Ascending aorta (tissue), 2 donors: Measurements from ENCODE around the gene RAD51C. TPM values are rescaled to one million over a fixed set of nuclear protein-coding genes. Genes with fewer than 3 reads are reported as not detected.

ENCODE experiments used
- DNase-seq, 2 donors: peaks; one replicate each; pipeline ENCODE4 v3.0.0-alpha.2; 2019; ENCODE audit warnings: low spot score in 2 of 2
- H3K27ac ChIP-seq, 2 donors: fragments of 200-600 bp; sonication (generic); one replicate each; pipeline ENCODE4 v1.5.1; 2016 to 2017; ENCODE audit warnings: mild to moderate bottlenecking in 1 of 2
- H3K27me3 ChIP-seq: fragments of 200-600 bp; sonication (generic); one replicate; pipeline ENCODE4 v1.5.1; 2017
- H3K36me3 ChIP-seq, 2 donors: fragments of 200-600 bp; sonication (generic); one replicate each; pipeline ENCODE4 v1.5.1; 2016
- H3K4me1 ChIP-seq, 2 donors: fragments of 200-600 bp; sonication (generic); one replicate each; pipeline ENCODE4 v1.5.1; 2016 to 2017; ENCODE audit warnings: mild to moderate bottlenecking in 1 of 2
- H3K4me3 ChIP-seq, 2 donors: fragments of 200-600 bp; sonication (generic); one replicate each; pipeline ENCODE4 v1.5.1; 2016 to 2017; ENCODE audit warnings: mild to moderate bottlenecking in 1 of 2
- H3K9me3 ChIP-seq, 2 donors: fragments of 200-600 bp; sonication (generic); one replicate each; pipeline ENCODE4 v1.5.1; 2016
- intact Hi-C: fragments of 100-400 bp; cut with DNase I; formaldehyde crosslinking; loops from one replicate; pipeline ENCODE4 v1.15.1; 2023
- total RNA-seq: library from RNA; depleted of rRNA; stranded (reverse); fragments of >200 nt; gene quantifications from one replicate; pipeline ENCODE4 v1.1.0, GENCODE V29; 2016
- TF ChIP-seq, protein P1 (sequence below), 3 experiments: fragments of 200-600 bp in 2 of 3; fragments of 450-650 bp in 1 of 3; sonication (generic) in 2 of 3; IDR thresholded peaks; one replicate each; pipeline ENCODE4 v1.5.1; 2016 to 2019; ENCODE audit warnings: antibody characterized with exemption in 3 of 3, mild to moderate bottlenecking in 1 of 3, moderate library complexity in 1 of 3

RAD51C gene
- total RNA-seq, 1 donor from 2014 or later: 6.8 TPM

DNA sequence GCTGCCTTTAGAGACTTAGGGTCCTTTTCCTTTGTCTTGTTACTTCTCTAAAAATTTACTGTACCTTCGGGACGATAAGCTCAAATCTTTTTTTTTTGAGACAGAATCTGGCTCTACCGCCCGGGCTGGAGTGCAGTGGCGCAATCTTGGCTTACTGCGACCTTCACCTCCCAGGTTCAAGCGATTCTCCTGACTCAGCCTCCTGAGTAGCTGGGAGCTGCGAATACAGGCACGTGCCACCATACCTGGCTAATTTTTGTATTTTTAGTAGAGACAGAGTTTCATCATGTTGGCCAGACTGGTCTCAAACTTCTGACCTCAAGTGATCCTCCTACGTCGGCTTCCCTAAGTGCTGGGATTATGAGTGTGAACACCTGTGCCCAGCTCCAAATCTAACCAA lies 7.4 kb downstream of the RAD51C start:
- H3K36me3 ChIP-seq: peaks cover 7 to 27% of the 10 kb centered on the region in 2 donors
- TF ChIP-seq, protein P1, sequence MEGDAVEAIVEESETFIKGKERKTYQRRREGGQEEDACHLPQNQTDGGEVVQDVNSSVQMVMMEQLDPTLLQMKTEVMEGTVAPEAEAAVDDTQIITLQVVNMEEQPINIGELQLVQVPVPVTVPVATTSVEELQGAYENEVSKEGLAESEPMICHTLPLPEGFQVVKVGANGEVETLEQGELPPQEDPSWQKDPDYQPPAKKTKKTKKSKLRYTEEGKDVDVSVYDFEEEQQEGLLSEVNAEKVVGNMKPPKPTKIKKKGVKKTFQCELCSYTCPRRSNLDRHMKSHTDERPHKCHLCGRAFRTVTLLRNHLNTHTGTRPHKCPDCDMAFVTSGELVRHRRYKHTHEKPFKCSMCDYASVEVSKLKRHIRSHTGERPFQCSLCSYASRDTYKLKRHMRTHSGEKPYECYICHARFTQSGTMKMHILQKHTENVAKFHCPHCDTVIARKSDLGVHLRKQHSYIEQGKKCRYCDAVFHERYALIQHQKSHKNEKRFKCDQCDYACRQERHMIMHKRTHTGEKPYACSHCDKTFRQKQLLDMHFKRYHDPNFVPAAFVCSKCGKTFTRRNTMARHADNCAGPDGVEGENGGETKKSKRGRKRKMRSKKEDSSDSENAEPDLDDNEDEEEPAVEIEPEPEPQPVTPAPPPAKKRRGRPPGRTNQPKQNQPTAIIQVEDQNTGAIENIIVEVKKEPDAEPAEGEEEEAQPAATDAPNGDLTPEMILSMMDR (IDR thresholded peaks at IDR 0.05): no peak
- H3K4me1 ChIP-seq: no peaks in the 10 kb centered on the region
- no peak overlapping the region for H3K27ac ChIP-seq
- intact Hi-C loops: no loop called here
- H3K9me3 ChIP-seq: no peaks in the 10 kb centered on the region
- DNase-seq: no peak
- H3K4me3 ChIP-seq: no peak overlapping the region
- no peaks in the 10 kb centered on the region for H3K27me3 ChIP-seq

DNA sequence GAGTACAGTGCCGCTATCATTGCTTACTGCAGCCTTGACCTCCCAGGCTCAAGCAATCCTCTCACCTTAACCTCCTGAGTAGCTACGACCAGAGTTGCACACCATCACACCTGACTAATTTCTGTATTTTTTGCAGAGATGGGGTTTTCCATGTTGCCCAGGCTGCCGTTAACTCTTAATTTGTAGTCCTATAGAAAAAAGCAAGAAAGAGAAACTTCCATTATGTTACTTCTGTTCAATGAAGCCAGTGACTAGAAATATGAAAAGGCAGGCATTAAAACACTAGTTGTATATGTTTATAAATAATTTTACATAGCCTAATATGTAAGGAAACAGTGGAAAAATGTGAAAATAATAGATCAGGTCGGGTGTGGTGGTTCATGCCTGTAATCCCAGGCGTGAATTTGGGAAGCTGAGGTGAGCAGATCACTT lies 9.7 kb downstream of the RAD51C start:
- Histone ChIP-seq H3K4me3 (no peak overlapping the region), H3K36me3 (peaks cover 7 to 35% of the 10 kb centered on the region in 2 donors)
- intact Hi-C loops: no loop called here

DNA sequence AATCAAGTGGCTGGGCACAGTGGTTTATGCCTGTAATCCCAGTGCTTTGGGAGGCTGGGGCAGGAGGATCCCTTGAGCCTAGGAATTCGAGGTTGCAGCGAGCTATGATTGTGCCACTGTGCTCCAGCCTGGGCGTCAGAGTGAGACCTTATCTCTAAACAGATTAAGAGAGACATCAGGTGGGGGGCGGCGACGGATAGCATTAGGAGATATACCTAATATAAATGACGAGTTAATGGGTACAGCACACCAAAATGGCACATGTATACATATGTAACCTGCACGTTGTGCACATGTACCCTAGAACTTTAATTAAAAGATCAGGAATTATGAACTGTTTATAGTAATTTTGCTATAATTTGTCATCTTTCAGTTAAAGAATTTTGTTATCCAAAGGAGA lies 10.3 kb downstream of the RAD51C start:
- intact Hi-C loops: no loop called here
- no peaks in the 10 kb centered on the region for H3K27me3 ChIP-seq
- H3K36me3 ChIP-seq: peaks cover 7 to 35% of the 10 kb centered on the region in 2 donors
- H3K27ac ChIP-seq: no peak overlapping the region
- TF ChIP-seq, protein P1 (IDR thresholded peaks at IDR 0.05): no peak
- no peaks in the 10 kb centered on the region for H3K4me1 ChIP-seq
- no peak overlapping the region for H3K4me3 ChIP-seq
- no peaks in the 10 kb centered on the region for H3K9me3 ChIP-seq
- DNase-seq: no peak

More for the DNA sequence above, 9.7 kb downstream of the RAD51C start:
- TF ChIP-seq, protein P1 (IDR thresholded peaks at IDR 0.05): no peak
- DNase-seq: no peak
- Histone ChIP-seq H3K4me1 (no peaks in the 10 kb centered on the region), H3K9me3 (no peaks in the 10 kb centered on the region), H3K27me3 (no peaks in the 10 kb centered on the region), H3K27ac (no peak overlapping the region)

DNA sequence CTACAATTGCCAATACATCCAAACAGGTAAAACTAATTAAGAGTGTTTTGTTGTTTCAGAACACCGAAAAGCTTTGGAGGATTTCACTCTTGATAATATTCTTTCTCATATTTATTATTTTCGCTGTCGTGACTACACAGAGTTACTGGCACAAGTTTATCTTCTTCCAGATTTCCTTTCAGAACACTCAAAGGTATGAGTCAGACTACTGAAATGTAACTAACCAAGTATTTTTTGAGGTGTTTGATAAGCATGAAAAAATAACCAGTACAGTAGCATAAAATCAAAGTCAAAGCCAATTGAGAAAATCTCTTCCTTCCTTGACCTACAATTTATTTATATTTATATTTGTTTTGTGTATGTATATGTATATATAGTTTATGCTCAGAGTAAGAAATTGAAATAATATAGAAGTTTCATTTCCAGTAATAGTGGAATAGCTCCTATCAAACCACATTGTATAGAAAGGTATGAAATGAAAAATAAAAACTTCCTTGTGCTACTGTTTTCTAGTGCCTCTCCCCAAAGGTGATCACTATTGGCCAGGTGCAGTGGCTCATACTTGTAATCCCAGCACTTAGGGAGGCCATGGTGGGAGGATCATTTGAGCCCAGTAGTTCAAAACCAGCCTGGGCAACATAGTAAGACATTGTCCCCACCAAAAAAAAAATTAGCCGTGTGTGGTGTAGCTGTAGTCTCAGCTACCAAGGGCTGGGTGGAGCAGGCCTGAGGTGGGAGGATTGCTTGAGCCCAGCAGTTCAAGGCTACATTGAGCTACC lies 10.9 kb downstream of the RAD51C start:
- DNase-seq: no peak
- Histone ChIP-seq H3K36me3 (peaks cover 7 to 35% of the 10 kb centered on the region in 2 donors), H3K9me3 (no peaks in the 10 kb centered on the region), H3K4me3 (no peak overlapping the region), H3K27ac (no peak overlapping the region), H3K27me3 (no peaks in the 10 kb centered on the region), H3K4me1 (no peaks in the 10 kb centered on the region)
- intact Hi-C loops: no loop called here
- TF ChIP-seq, protein P1 (IDR thresholded peaks at IDR 0.05): no peak

DNA sequence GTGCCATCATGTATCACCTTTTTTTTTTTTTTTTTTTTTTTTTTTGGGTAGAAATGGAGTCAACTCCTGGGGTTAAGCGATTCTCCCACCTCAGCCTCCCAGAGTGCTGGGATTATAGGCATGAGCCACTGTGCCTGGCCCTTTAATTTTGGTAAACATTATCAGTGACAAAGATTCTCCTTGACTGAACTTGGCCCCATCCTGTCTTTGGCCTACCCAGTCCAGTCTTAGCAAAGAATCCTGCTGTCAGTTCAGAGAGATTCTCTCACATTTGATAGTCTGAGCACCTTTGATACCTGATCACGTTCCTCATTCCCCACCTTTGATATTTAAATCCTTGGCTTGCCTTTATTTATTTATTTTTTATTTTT lies 11.5 kb downstream of the RAD51C start:
- Histone ChIP-seq H3K9me3 (no peaks in the 10 kb centered on the region), H3K36me3 (peaks cover 7 to 35% of the 10 kb centered on the region in 2 donors), H3K27me3 (no peaks in the 10 kb centered on the region), H3K4me3 (no peak overlapping the region), H3K27ac (no peak overlapping the region), H3K4me1 (no peaks in the 10 kb centered on the region)
- intact Hi-C loops: no loop called here
- no peak for DNase-seq
- TF ChIP-seq, protein P1 (IDR thresholded peaks at IDR 0.05): no peak
